PC-9 (cell line): ENCODE measurements around the gene IFNLR1. TPM values are rescaled to one million over a fixed set of nuclear protein-coding genes. Genes with fewer than 3 reads are reported as not detected.

Experiments used
- BruUV-seq: library from RNA; stranded (reverse); fragments of 400-500 nt; replicated peaks from 2 replicates; lab custom pipeline; 2021; lab: Mats Ljungman, UMichigan
- CTCF ChIA-PET: fragments of 300-600 bp; sonication (Branson Sonifier 250); formaldehyde crosslinking; loops from one replicate; lab custom pipeline; 2022; ENCODE audit warnings: antibody characterized with exemption; lab: Charles Lee
- POLR2A ChIA-PET: fragments of 300-600 bp; sonication (Branson Sonifier 250); formaldehyde crosslinking; loops from one replicate; lab custom pipeline; 2022; ENCODE audit warnings: antibody characterized with exemption; ENCODE audit not compliant: unreplicated experiment; lab: Charles Lee
- DNase-seq, 2 experiments: peaks; one replicate each; pipeline versions ENCODE4 v3.0.0 to v3.0.0-alpha.2; 2015 to 2022; ENCODE audit warnings: mixed read lengths in 1 of 2
- H2AFZ ChIP-seq: fragments of 200-600 bp; sonication (generic); 2 replicates; pipeline ENCODE4 v1.8.1; 2017; ENCODE audit warnings: antibody characterized with exemption
- H3F3A ChIP-seq: fragments of 200-600 bp; sonication (generic); 2 replicates; pipeline ENCODE4 v1.8.1; 2017; ENCODE audit warnings: antibody characterized with exemption, mild to moderate bottlenecking, low read depth; ENCODE audit not compliant: insufficient read depth
- H3K27ac ChIP-seq: fragments of 200-600 bp; sonication (generic); 2 replicates; pipeline ENCODE4 v1.6.1; 2016; ENCODE audit warnings: mixed run types
- H3K27me3 ChIP-seq: fragments of 200-600 bp; sonication (generic); 2 replicates; pipeline ENCODE4 v1.6.1; 2016; ENCODE audit warnings: low read depth, mixed run types; ENCODE audit not compliant: insufficient read depth
- H3K36me3 ChIP-seq: fragments of 200-600 bp; sonication (generic); 2 replicates; pipeline ENCODE4 v1.6.1; 2016; ENCODE audit warnings: low read depth, mixed run types
- H3K4me1 ChIP-seq: fragments of 200-600 bp; sonication (generic); replicated peaks from 2 replicates; pipeline ENCODE4 v1.6.1; 2016; ENCODE audit warnings: mixed run types; ENCODE audit not compliant: insufficient read depth
- H3K4me2 ChIP-seq: fragments of 200-600 bp; sonication (generic); 2 replicates; pipeline ENCODE4 v1.6.1; 2017; ENCODE audit warnings: mixed run types
- H3K4me3 ChIP-seq: fragments of 200-600 bp; sonication (generic); 2 replicates; pipeline ENCODE4 v1.6.1; 2016; ENCODE audit warnings: mixed run types
- H3K79me2 ChIP-seq: fragments of 200-600 bp; sonication (generic); 2 replicates; pipeline ENCODE4 v1.6.1; 2017; ENCODE audit warnings: low read depth, mixed run types
- H3K9me2 ChIP-seq: fragments of 200-600 bp; sonication (generic); 2 replicates; pipeline ENCODE4 v1.8.1; 2017; ENCODE audit warnings: mild to moderate bottlenecking; ENCODE audit not compliant: insufficient read depth
- H3K9me3 ChIP-seq: fragments of 200-600 bp; sonication (generic); 2 replicates; pipeline ENCODE4 v1.8.1; 2016; ENCODE audit warnings: low read depth; ENCODE audit not compliant: insufficient read depth
- H4K20me1 ChIP-seq: fragments of 200-600 bp; sonication (generic); 2 replicates; pipeline ENCODE4 v1.8.1; 2017; ENCODE audit not compliant: insufficient read depth
- EZH2 ChIP-seq: fragments of 200-600 bp; sonication (generic); IDR thresholded peaks from 2 replicates; pipeline ENCODE4 v1.8.0; 2017; ENCODE audit warnings: antibody characterized with exemption, low read depth
- intact Hi-C: fragments of 100-400 bp; cut with micrococcal nuclease; formaldehyde crosslinking; loops from one replicate; pipeline ENCODE4 v1.10.0; 2022; ENCODE audit not compliant: unreplicated experiment
- total RNA-seq: library from RNA; stranded (reverse); gene quantifications from 2 replicates; pipeline ENCODE4 v1.2.3, GENCODE V29; 2021
- TF ChIP-seq, protein P1 (sequence below): fragments of 200-600 bp; sonication (generic); conservative IDR thresholded peaks from 2 replicates; pipeline ENCODE4 v1.6.1; 2017; ENCODE audit warnings: mixed run types, antibody characterized with exemption, mild to moderate bottlenecking, moderate library complexity

The IFNLR1 gene
- total RNA-seq, 1 experiment from 2014 or later: 5.5 TPM

DNA sequence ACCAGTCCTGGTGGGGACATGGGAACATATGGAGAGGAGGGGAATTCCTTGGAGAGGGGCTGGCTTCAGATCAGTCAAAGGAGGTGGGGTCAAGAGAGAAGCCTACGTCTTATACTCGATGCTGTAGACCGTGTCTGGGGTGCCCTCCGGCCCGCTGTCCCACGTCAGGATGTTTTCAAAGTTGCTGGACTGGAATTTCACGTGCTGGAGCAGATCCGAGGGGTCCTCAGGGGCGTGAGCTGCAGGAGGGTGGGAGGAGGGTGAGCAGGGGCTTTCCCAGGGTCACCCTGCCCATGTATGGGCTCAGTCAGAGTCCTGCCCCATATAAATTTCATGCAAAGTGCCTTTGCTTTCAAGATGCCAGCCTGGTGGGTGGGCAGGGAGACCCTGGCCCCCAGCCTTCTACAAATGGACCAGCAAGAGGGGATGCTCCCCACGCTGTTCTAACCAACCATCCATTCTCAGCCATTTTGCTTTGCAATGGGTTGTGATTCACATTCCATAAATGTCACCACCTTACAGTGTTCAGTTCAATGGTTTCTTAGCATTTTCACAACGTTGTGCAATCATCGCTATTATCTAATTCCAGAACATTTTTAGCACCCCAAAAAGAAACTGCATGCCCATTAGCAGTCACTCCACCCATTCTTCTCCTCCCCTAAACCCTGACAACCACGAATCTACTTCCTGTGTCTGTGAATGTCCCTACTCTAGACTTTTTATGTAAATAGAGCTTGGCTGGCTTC lies 48.4 kb downstream of the IFNLR1 start:
- Histone ChIP-seq H3K4me2 (no peak overlapping the region), H3K4me3 (no peak overlapping the region), H3K36me3 (no peaks in the 10 kb centered on the region), H3K27me3 (no peaks in the 10 kb centered on the region), H3K9me3 (no peaks in the 10 kb centered on the region), H4K20me1 (no peaks in the 10 kb centered on the region), H3F3A (peaks cover 2% of the 10 kb centered on the region; the same call in 1 of the 2 replicates), H3K27ac (no peak overlapping the region), H2AFZ (no peak overlapping the region), H3K9me2 (no peaks in the 10 kb centered on the region), H3K79me2 (no peaks in the 10 kb centered on the region), H3K4me1 (peaks cover 5% of the 10 kb centered on the region)
- no TSS peak for BruUV-seq
- POLR2A ChIA-PET: no interaction called here
- CTCF ChIA-PET: interaction anchor here (0.5 kb wide), 1 partner anchor 400 kb away, joined by 4 read pairs; no protein-coding TSS in a partner anchor
- intact Hi-C loops: no loop called here
- DNase-seq: no peak
- no peak for TF ChIP-seq EZH2
- TF ChIP-seq, protein P1, sequence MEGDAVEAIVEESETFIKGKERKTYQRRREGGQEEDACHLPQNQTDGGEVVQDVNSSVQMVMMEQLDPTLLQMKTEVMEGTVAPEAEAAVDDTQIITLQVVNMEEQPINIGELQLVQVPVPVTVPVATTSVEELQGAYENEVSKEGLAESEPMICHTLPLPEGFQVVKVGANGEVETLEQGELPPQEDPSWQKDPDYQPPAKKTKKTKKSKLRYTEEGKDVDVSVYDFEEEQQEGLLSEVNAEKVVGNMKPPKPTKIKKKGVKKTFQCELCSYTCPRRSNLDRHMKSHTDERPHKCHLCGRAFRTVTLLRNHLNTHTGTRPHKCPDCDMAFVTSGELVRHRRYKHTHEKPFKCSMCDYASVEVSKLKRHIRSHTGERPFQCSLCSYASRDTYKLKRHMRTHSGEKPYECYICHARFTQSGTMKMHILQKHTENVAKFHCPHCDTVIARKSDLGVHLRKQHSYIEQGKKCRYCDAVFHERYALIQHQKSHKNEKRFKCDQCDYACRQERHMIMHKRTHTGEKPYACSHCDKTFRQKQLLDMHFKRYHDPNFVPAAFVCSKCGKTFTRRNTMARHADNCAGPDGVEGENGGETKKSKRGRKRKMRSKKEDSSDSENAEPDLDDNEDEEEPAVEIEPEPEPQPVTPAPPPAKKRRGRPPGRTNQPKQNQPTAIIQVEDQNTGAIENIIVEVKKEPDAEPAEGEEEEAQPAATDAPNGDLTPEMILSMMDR: no peak

DNA sequence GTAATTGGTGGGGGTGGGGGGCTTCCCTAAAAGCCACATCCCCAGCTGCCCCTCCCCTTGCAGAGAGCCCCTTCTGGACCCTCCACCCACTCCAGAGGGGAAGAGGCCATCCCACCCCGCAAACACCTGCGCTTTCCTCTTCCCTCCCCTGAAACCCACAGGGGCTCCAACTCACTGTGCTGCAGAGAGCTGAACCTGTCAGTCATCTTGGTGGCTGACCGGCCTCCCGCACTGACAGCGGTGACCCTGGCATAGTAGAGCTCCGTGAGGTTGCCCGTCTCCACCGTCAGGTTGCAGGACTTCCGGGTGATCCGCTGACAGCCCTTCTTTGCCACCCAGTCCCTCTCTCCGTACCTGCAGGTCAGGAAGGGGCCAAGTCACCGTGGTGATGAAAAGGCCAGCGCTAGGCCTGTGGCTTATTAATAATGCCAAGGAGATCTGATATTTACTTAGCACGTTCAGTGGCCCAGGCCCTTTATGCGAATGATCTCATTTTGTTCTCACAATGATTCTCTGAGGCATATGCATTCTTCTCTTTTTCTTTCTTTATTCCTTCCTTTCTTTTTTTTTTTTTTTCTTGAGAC lies 50.0 kb downstream of the IFNLR1 start:
- Histone ChIP-seq H3K27ac (no peak overlapping the region), H3K9me2 (no peaks in the 10 kb centered on the region), H3K79me2 (no peaks in the 10 kb centered on the region), H3K4me1 (no peaks in the 10 kb centered on the region), H2AFZ (no peak overlapping the region), H3F3A (no peaks in the 10 kb centered on the region), H4K20me1 (no peaks in the 10 kb centered on the region), H3K9me3 (no peaks in the 10 kb centered on the region), H3K4me3 (no peak overlapping the region), H3K27me3 (no peaks in the 10 kb centered on the region), H3K36me3 (no peaks in the 10 kb centered on the region), H3K4me2 (no peak overlapping the region)
- no TSS peak for BruUV-seq
- TF ChIP-seq EZH2: no peak
- TF ChIP-seq, protein P1: no peak
- intact Hi-C loops: no loop called here
- CTCF ChIA-PET: no interaction called here
- POLR2A ChIA-PET: no interaction called here
- no peak for DNase-seq

GRCh38 chr1:24134376-24134775 lies 52.7 kb downstream of the IFNLR1 start:
- H4K20me1 ChIP-seq: no peaks in the 10 kb centered on the region
- H3K36me3 ChIP-seq: no peaks in the 10 kb centered on the region
- H3K4me2 ChIP-seq: no peak overlapping the region
- H3K27ac ChIP-seq: no peak overlapping the region
- H3K9me3 ChIP-seq: no peaks in the 10 kb centered on the region
- TF ChIP-seq EZH2: no peak
- TF ChIP-seq, protein P1: no peak
- H3F3A ChIP-seq: no peaks in the 10 kb centered on the region
- no peak for DNase-seq
- BruUV-seq: no TSS peak
- H3K4me1 ChIP-seq: no peaks in the 10 kb centered on the region
- CTCF ChIA-PET: no interaction called here
- no peak overlapping the region for H2AFZ ChIP-seq
- POLR2A ChIA-PET: no interaction called here
- H3K4me3 ChIP-seq: no peak overlapping the region
- intact Hi-C loops: no loop called here
- H3K79me2 ChIP-seq: no peaks in the 10 kb centered on the region
- no peaks in the 10 kb centered on the region for H3K27me3 ChIP-seq
- H3K9me2 ChIP-seq: no peaks in the 10 kb centered on the region
